CD4-positive, alpha-beta T cell treated with Interferon alpha-2 for 1 hour (primary cell): ENCODE measurements around the gene FOXO1.
A peak's percentile ranks its signal among the peaks of the same experiment; 100 is the strongest.

Source experiments
- DNase-seq, 2 donors: peaks; one replicate each; pipeline ENCODE4 v3.0.0-alpha.2; 2020 to 2022

FOXO1 gene

GRCh38 chr13:40665126-40666044 is 1.1 kb downstream of the FOXO1 start:
- peak; percentile 35 to 63 for DNase-seq

- peak; percentile 58 to 72 for DNase-seq
These were observed 1.9 kb downstream of the FOXO1 start for GRCh38 chr13:40664350-40665125.

- DNase-seq, result peak; percentile 70 to 83
These were observed 2.4 kb downstream of the FOXO1 start for GRCh38 chr13:40664100-40664349.

- DNase-seq, result no peak
These were observed 3.6 kb downstream of the FOXO1 start for GRCh38 chr13:40662866-40663265.

- DNase-seq, result no peak
These were observed 4.4 kb downstream of the FOXO1 start for GRCh38 chr13:40661875-40662665.

- DNase-seq, result no peak
These were observed 5.7 kb downstream of the FOXO1 start for GRCh38 chr13:40660692-40661091.

GRCh38 chr13:40660141-40660664 is 6.2 kb downstream of the FOXO1 start:
- DNase-seq, result no peak

GRCh38 chr13:40657951-40658350 is 8.5 kb downstream of the FOXO1 start:
- no peak for DNase-seq

GRCh38 chr13:40657307-40657706 is 9.1 kb downstream of the FOXO1 start:
- DNase-seq, result no peak

GRCh38 chr13:40656358-40656757 is 10.1 kb downstream of the FOXO1 start:
- DNase-seq, result no peak

GRCh38 chr13:40653527-40654318 is 12.7 kb downstream of the FOXO1 start:
- DNase-seq, result peak in 1 of 2 donors; percentile 51

GRCh38 chr13:40652588-40652940 is 13.9 kb downstream of the FOXO1 start:
- DNase-seq, result no peak

- DNase-seq, result no peak
These were observed 14.4 kb downstream of the FOXO1 start for GRCh38 chr13:40651866-40652587.

GRCh38 chr13:40648841-40649240 is 17.6 kb downstream of the FOXO1 start:
- no peak for DNase-seq

- DNase-seq, result no peak
These were observed 18.4 kb downstream of the FOXO1 start for GRCh38 chr13:40648040-40648439.

- DNase-seq, result no peak
These were observed 21.4 kb downstream of the FOXO1 start for GRCh38 chr13:40644838-40645604.

- DNase-seq, result peak in 1 of 2 donors; percentile 46
These were observed 25.5 kb downstream of the FOXO1 start for GRCh38 chr13:40640845-40641458.

GRCh38 chr13:40640202-40640601 is 26.2 kb downstream of the FOXO1 start:
- DNase-seq, result no peak

GRCh38 chr13:40639221-40639681 is 27.2 kb downstream of the FOXO1 start:
- DNase-seq, result no peak

GRCh38 chr13:40637643-40638042 is 28.8 kb downstream of the FOXO1 start:
- DNase-seq, result no peak
